HepG2 (cell line): ENCODE results near the gene B4GALT5. TPM values are rescaled to one million over a fixed set of nuclear protein-coding genes. Genes with fewer than 3 reads are reported as not detected.

Experiments
- ADNP ChIP-seq: sonication (generic); formaldehyde crosslinking; IDR thresholded peaks from 2 replicates; pipeline ENCODE4 v1.4.0; 2020; ENCODE audit warnings: missing genetic modification reagents
- BCL6 ChIP-seq: IDR thresholded peaks from 2 replicates; pipeline ENCODE4 v1.6.1; 2016; ENCODE audit warnings: missing genetic modification reagents, missing compliant biosample characterization
- ELF1 ChIP-seq: sonication (generic); formaldehyde crosslinking; IDR thresholded peaks from 2 replicates; pipeline ENCODE4 v1.4.0; 2020; ENCODE audit warnings: missing genetic modification reagents
- JDP2 ChIP-seq: sonication (generic); formaldehyde crosslinking; IDR thresholded peaks from 2 replicates; pipeline ENCODE4 v1.8.1; 2022; ENCODE audit warnings: missing genetic modification reagents, borderline replicate concordance
- KLF15 ChIP-seq: sonication (generic); formaldehyde crosslinking; IDR thresholded peaks from 2 replicates; pipeline ENCODE4 v1.8.1; 2023; ENCODE audit warnings: borderline replicate concordance, mild to moderate bottlenecking, inconsistent platforms, missing genetic modification reagents, mixed read lengths
- LBX2 ChIP-seq: sonication (generic); formaldehyde crosslinking; IDR thresholded peaks from 2 replicates; pipeline ENCODE4 v1.5.0; 2020; ENCODE audit warnings: missing genetic modification reagents, mild to moderate bottlenecking, borderline replicate concordance
- MLLT10 ChIP-seq: sonication (generic); formaldehyde crosslinking; IDR thresholded peaks from 2 replicates; pipeline ENCODE4 v1.4.0; 2020; ENCODE audit warnings: missing genetic modification reagents
- NCOA1 ChIP-seq: sonication (generic); formaldehyde crosslinking; IDR thresholded peaks from 2 replicates; pipeline ENCODE4 v1.9.0; 2021; ENCODE audit warnings: missing genetic modification reagents
- PRDM4 ChIP-seq: sonication (generic); formaldehyde crosslinking; IDR thresholded peaks from 2 replicates; pipeline ENCODE4 v1.9.0; 2021; ENCODE audit warnings: missing genetic modification reagents, borderline replicate concordance
- PREB ChIP-seq: sonication (generic); formaldehyde crosslinking; IDR thresholded peaks from 2 replicates; pipeline ENCODE4 v1.4.0; 2020; ENCODE audit warnings: missing genetic modification reagents
- RFX3 ChIP-seq: IDR thresholded peaks from 2 replicates; pipeline ENCODE4 v1.6.1; 2016; ENCODE audit warnings: missing biosample characterization, missing genetic modification reagents
- SNAPC5 ChIP-seq: sonication (generic); formaldehyde crosslinking; IDR thresholded peaks from 2 replicates; pipeline ENCODE4 v1.8.1; 2023; ENCODE audit warnings: mild to moderate bottlenecking, missing genetic modification reagents, borderline replicate concordance
- STAT5B ChIP-seq: sonication (generic); formaldehyde crosslinking; IDR thresholded peaks from 2 replicates; pipeline ENCODE4 v1.4.0; 2020; ENCODE audit warnings: missing genetic modification reagents
- TCF7L2 ChIP-seq: IDR thresholded peaks from 2 replicates; pipeline ENCODE4 v1.6.1; 2011; ENCODE audit warnings: mild to moderate bottlenecking, low read depth, low read length, moderate library complexity
- ZNF20 ChIP-seq: sonication (generic); formaldehyde crosslinking; IDR thresholded peaks from 2 replicates; pipeline ENCODE4 v1.4.0; 2020; ENCODE audit warnings: mild to moderate bottlenecking, moderate library complexity, missing genetic modification reagents
- ZNF276 ChIP-seq: sonication (generic); formaldehyde crosslinking; IDR thresholded peaks from 2 replicates; pipeline ENCODE4 v1.4.0; 2020; ENCODE audit warnings: mild to moderate bottlenecking, low read depth, missing genetic modification reagents
- ZNF557 ChIP-seq: sonication (generic); formaldehyde crosslinking; IDR thresholded peaks from 2 replicates; pipeline ENCODE4 v1.4.0; 2020; ENCODE audit warnings: missing genetic modification reagents
- ZNF564 ChIP-seq: sonication (generic); formaldehyde crosslinking; IDR thresholded peaks from 2 replicates; pipeline ENCODE4 v1.8.1; 2023; ENCODE audit warnings: mild to moderate bottlenecking, missing genetic modification reagents
- ZNF597 ChIP-seq: sonication (generic); formaldehyde crosslinking; IDR thresholded peaks from 2 replicates; pipeline ENCODE4 v1.5.0; 2020; ENCODE audit warnings: missing genetic modification reagents
- ZNF746 ChIP-seq: sonication (generic); formaldehyde crosslinking; IDR thresholded peaks from 2 replicates; pipeline ENCODE4 v1.8.0; 2022; ENCODE audit warnings: mild to moderate bottlenecking, missing genetic modification reagents
- polyA plus RNA-seq, 8 experiments: library from polyadenylated mRNA; depleted of rRNA in 3 of 8; stranded (reverse) in 7 of 8; unstranded in 1 of 8; fragments of >200 nt; fragmentation: Illumina TruSeq in 4 of 8; extraction: Trizol in 4 of 8; gene quantifications; 2 replicates each; pipeline versions ENCODE4 v1.2.1 to v1.2.3, GENCODE V29; 2011 to 2016; ENCODE audit warnings: low read depth in 4 of 8, missing spikeins in 1 of 8, mixed read lengths in 1 of 8; ENCODE audit not compliant: insufficient read depth in 1 of 8
- total RNA-seq, 5 experiments: library from RNA; depleted of rRNA; stranded (reverse); fragments of >200 nt; fragmentation: Illumina TruSeq; extraction: Trizol; gene quantifications; 2 replicates each; pipeline ENCODE4 v1.2.3, GENCODE V29; 2016; ENCODE audit warnings: low read depth in 1 of 5

B4GALT5 gene
- total and polyA plus RNA-seq, 2 of the 13 experiments (the other 11 are each of a cell fraction or from before 2014, with no cell fraction given), result 27.3 to 30.9 TPM

- TF ChIP-seq BCL6 (CRISPR knock-in tag) (peak; percentile 26; the same call in 1 of the 2 replicates), ZNF564 (CRISPR knock-in tag) (no peak), ZNF20 (CRISPR knock-in tag) (no peak), ADNP (no peak), MLLT10 (CRISPR knock-in tag) (no peak), ZNF597 (no peak), ZNF746 (no peak), ZNF276 (no peak), ZNF557 (CRISPR knock-in tag) (no peak), ELF1 (no peak), PRDM4 (CRISPR knock-in tag) (no peak), SNAPC5 (no peak), JDP2 (CRISPR knock-in tag) (no peak), TCF7L2 (no peak), RFX3 (CRISPR knock-in tag) (no peak), LBX2 (CRISPR knock-in tag) (no peak), PREB (CRISPR knock-in tag) (no peak), KLF15 (CRISPR knock-in tag) (no peak), STAT5B (CRISPR knock-in tag) (no peak), NCOA1 (CRISPR knock-in tag) (no peak)
Observed at GRCh38 chr20:49674383-49675352, 39.0 kb downstream of the B4GALT5 start (continued).
